Measurements from ENCODE around the gene DAZL.

The DAZL gene

GRCh38 chr3:16552757-16553156, 52.5 kb downstream of the DAZL start:
- Histone ChIP-seq H3K36me3 (ENCODE audit: control insufficient read depth in 1 of 2, insufficient read depth in 2 of 2, low read length in 2 of 2) (no peaks in the 10 kb centered on the region), H3K9me3 (ENCODE audit: insufficient read depth, low read depth, low read length) (no peaks in the 10 kb centered on the region), H3K79me2 (ENCODE audit: control insufficient read depth, insufficient read depth, low read length, poor library complexity) (no peaks in the 10 kb centered on the region), H3K4ac (ENCODE audit: low read depth, low read length) (no peak overlapping the region), H2AFZ (ENCODE audit: insufficient read depth, low read length, poor library complexity) (no peak overlapping the region), H3K79me1 (ENCODE audit: low read length) (no peaks in the 10 kb centered on the region), H3K23ac (ENCODE audit: low read length) (no peak overlapping the region), H2BK5ac (ENCODE audit: low read depth, low read length, poor library complexity) (no peak overlapping the region), H2BK120ac (ENCODE audit: insufficient read depth, low read length, poor library complexity) (no peak overlapping the region), H3K27ac (ENCODE audit: low read depth, low read length) (no peak overlapping the region), H3K27me3 (ENCODE audit: insufficient read depth, low read length) (no peaks in the 10 kb centered on the region), H3K18ac (ENCODE audit: low read length) (no peak overlapping the region), H4K12ac (ENCODE audit: low read depth, low read length) (no peak overlapping the region), H4K91ac (ENCODE audit: low read depth, low read length) (no peak overlapping the region), H4K8ac (ENCODE audit: low read depth, low read length) (no peak overlapping the region), H3K14ac (ENCODE audit: low read length) (no peak overlapping the region), H2AK5ac (ENCODE audit: low read length) (no peak overlapping the region), H3K4me3 (ENCODE audit: low read depth, low read length) (no peak overlapping the region), H3K4me2 (ENCODE audit: low read length) (no peak overlapping the region), H3K9ac (ENCODE audit: low read length) (no peak overlapping the region), H3K4me1 (ENCODE audit: control insufficient read depth in 1 of 2, insufficient read depth in 2 of 2, low read length in 2 of 2) (no peaks in the 10 kb centered on the region), H2BK12ac (ENCODE audit: low read length) (no peak overlapping the region)
- DNase-seq, result no peak
- no CpG with 5 or more reads among the region's 3 CpGs for WGBS (ENCODE audit: extremely low coverage, insufficient coverage, insufficient read length)

DNA sequence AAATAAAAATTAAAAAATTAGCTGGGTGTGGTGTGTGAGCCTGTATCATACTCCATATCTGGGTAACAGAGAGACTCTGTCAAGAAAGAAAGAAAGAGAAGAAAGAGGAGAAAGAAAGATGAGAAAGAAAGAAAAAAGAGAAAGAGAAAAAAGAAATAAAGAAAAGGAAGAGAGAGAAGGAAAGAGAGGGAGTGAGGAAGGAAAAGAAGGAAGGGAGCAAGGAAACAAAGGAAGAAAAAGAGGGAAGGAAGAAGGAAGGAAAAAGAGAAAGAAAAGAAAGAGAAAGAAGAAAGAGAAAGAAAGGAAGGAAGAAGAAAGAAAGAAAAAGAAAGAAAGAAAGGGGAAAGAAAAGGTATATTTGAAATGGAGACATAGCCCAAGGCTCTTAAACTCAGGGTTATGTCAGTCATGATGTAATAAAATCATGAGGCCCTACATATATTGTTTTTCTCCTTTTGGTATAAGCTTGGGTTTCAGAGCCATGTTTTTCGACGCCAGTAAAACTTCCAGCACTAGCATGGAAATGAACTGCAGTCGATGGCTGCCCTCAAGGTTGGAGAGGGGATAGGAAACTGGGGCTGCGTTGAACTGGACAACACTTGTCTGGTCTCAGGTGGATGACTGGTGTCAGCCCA, 53.8 kb downstream of the DAZL start:
- no peak for DNase-seq
- Histone ChIP-seq H3K79me2 (ENCODE audit: control insufficient read depth, insufficient read depth, low read length, poor library complexity) (no peaks in the 10 kb centered on the region), H3K18ac (ENCODE audit: low read length) (no peak overlapping the region), H3K9me3 (ENCODE audit: insufficient read depth, low read depth, low read length) (no peaks in the 10 kb centered on the region), H2BK5ac (ENCODE audit: low read depth, low read length, poor library complexity) (no peak overlapping the region), H3K4me3 (ENCODE audit: low read depth, low read length) (no peak overlapping the region), H3K27ac (ENCODE audit: low read depth, low read length) (no peak overlapping the region), H2BK120ac (ENCODE audit: insufficient read depth, low read length, poor library complexity) (no peak overlapping the region), H4K8ac (ENCODE audit: low read depth, low read length) (no peak overlapping the region), H3K4ac (ENCODE audit: low read depth, low read length) (no peak overlapping the region), H2BK12ac (ENCODE audit: low read length) (no peak overlapping the region), H3K4me1 (ENCODE audit: control insufficient read depth in 1 of 2, insufficient read depth in 2 of 2, low read length in 2 of 2) (no peaks in the 10 kb centered on the region), H2AFZ (ENCODE audit: insufficient read depth, low read length, poor library complexity) (no peak overlapping the region), H4K12ac (ENCODE audit: low read depth, low read length) (no peak overlapping the region), H3K14ac (ENCODE audit: low read length) (no peak overlapping the region), H3K79me1 (ENCODE audit: low read length) (no peaks in the 10 kb centered on the region), H3K4me2 (ENCODE audit: low read length) (no peak overlapping the region), H3K27me3 (ENCODE audit: insufficient read depth, low read length) (no peaks in the 10 kb centered on the region), H2AK5ac (ENCODE audit: low read length) (no peak overlapping the region), H3K9ac (ENCODE audit: low read length) (no peak overlapping the region), H4K91ac (ENCODE audit: low read depth, low read length) (no peak overlapping the region), H3K23ac (ENCODE audit: low read length) (no peak overlapping the region), H3K36me3 (ENCODE audit: control insufficient read depth in 1 of 2, insufficient read depth in 2 of 2, low read length in 2 of 2) (no peaks in the 10 kb centered on the region)
- no CpG with 5 or more reads among the region's 4 CpGs for WGBS (ENCODE audit: extremely low coverage, insufficient coverage, insufficient read length)

DNA sequence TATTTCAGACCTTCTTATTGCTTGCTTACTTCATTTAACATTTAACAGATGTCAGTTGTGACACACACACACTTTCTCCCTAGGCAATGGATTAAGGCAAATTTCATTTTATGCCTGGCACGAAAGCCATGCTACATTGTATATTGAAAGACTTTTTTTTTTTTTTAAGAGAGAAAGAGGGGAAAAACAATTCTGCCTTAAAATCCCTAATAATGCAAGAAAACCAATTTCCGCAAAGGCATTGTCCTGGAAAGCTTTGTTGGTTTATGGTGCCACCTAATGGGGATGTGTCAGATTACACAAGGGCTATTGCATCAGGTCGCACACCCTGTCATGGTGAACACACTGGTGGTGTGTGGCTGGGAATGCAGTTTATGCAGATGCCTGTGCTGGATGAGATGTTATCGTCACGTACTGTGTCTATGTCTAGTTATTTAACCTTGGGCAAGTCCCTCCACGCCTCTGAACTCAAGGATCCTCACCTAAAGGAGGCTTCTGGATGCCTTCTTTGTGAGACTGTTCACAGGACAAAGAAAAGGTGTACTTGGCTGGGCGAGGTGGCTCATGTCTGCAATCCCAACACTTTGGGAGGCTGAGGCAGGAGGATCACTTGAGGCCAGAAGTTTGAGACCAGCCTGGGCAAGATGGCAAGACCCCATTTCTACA, 54.4 kb downstream of the DAZL start:
- Histone ChIP-seq H3K9me3 (ENCODE audit: insufficient read depth, low read depth, low read length) (no peaks in the 10 kb centered on the region), H4K12ac (ENCODE audit: low read depth, low read length) (no peak overlapping the region), H3K14ac (ENCODE audit: low read length) (no peak overlapping the region), H3K4ac (ENCODE audit: low read depth, low read length) (no peak overlapping the region), H3K4me2 (ENCODE audit: low read length) (no peak overlapping the region), H3K79me2 (ENCODE audit: control insufficient read depth, insufficient read depth, low read length, poor library complexity) (no peaks in the 10 kb centered on the region), H3K27me3 (ENCODE audit: insufficient read depth, low read length) (no peaks in the 10 kb centered on the region), H3K79me1 (ENCODE audit: low read length) (no peaks in the 10 kb centered on the region), H3K36me3 (ENCODE audit: control insufficient read depth in 1 of 2, insufficient read depth in 2 of 2, low read length in 2 of 2) (no peaks in the 10 kb centered on the region), H3K27ac (ENCODE audit: low read depth, low read length) (no peak overlapping the region), H2BK5ac (ENCODE audit: low read depth, low read length, poor library complexity) (no peak overlapping the region), H4K8ac (ENCODE audit: low read depth, low read length) (no peak overlapping the region), H3K18ac (ENCODE audit: low read length) (no peak overlapping the region), H3K4me1 (ENCODE audit: control insufficient read depth in 1 of 2, insufficient read depth in 2 of 2, low read length in 2 of 2) (no peaks in the 10 kb centered on the region), H4K91ac (ENCODE audit: low read depth, low read length) (no peak overlapping the region), H3K4me3 (ENCODE audit: low read depth, low read length) (no peak overlapping the region), H3K9ac (ENCODE audit: low read length) (no peak overlapping the region), H2AK5ac (ENCODE audit: low read length) (no peak overlapping the region), H2AFZ (ENCODE audit: insufficient read depth, low read length, poor library complexity) (no peak overlapping the region), H2BK120ac (ENCODE audit: insufficient read depth, low read length, poor library complexity) (no peak overlapping the region), H3K23ac (ENCODE audit: low read length) (no peak overlapping the region), H2BK12ac (ENCODE audit: low read length) (no peak overlapping the region)
- peak; percentile 96 to 99 for DNase-seq
- WGBS (ENCODE audit: extremely low coverage, insufficient coverage, insufficient read length), result no CpG with 5 or more reads among the region's 7 CpGs

GRCh38 chr3:16550305-16550675, 54.9 kb downstream of the DAZL start:
- DNase-seq, result no peak
- no peak overlapping the region for H2BK12ac ChIP-seq (ENCODE audit: low read length)
- H3K79me2 ChIP-seq (ENCODE audit: control insufficient read depth, insufficient read depth, low read length, poor library complexity), result no peaks in the 10 kb centered on the region
- H3K18ac ChIP-seq (ENCODE audit: low read length), result no peak overlapping the region
- H3K27ac ChIP-seq (ENCODE audit: low read depth, low read length), result no peak overlapping the region
- WGBS (ENCODE audit: extremely low coverage, insufficient coverage, insufficient read length), result no CpG with 5 or more reads among the region's 4 CpGs
- no peaks in the 10 kb centered on the region for H3K27me3 ChIP-seq (ENCODE audit: insufficient read depth, low read length)
- H4K12ac ChIP-seq (ENCODE audit: low read depth, low read length), result no peak overlapping the region
- no peak overlapping the region for H3K23ac ChIP-seq (ENCODE audit: low read length)
- no peak overlapping the region for H2AK5ac ChIP-seq (ENCODE audit: low read length)
- H3K9me3 ChIP-seq (ENCODE audit: insufficient read depth, low read depth, low read length), result no peaks in the 10 kb centered on the region
- no peak overlapping the region for H3K4ac ChIP-seq (ENCODE audit: low read depth, low read length)
- no peak overlapping the region for H3K9ac ChIP-seq (ENCODE audit: low read length)
- no peaks in the 10 kb centered on the region for H3K36me3 ChIP-seq (ENCODE audit: control insufficient read depth in 1 of 2, insufficient read depth in 2 of 2, low read length in 2 of 2)
- H3K4me3 ChIP-seq (ENCODE audit: low read depth, low read length), result no peak overlapping the region
- no peak overlapping the region for H3K14ac ChIP-seq (ENCODE audit: low read length)
- no peak overlapping the region for H3K4me2 ChIP-seq (ENCODE audit: low read length)
- H2BK5ac ChIP-seq (ENCODE audit: low read depth, low read length, poor library complexity), result no peak overlapping the region
- H3K4me1 ChIP-seq (ENCODE audit: control insufficient read depth in 1 of 2, insufficient read depth in 2 of 2, low read length in 2 of 2), result no peaks in the 10 kb centered on the region
- H2BK120ac ChIP-seq (ENCODE audit: insufficient read depth, low read length, poor library complexity), result no peak overlapping the region
- peak overlapping the region; percentile 35 for H4K8ac ChIP-seq (ENCODE audit: low read depth, low read length)
- H3K79me1 ChIP-seq (ENCODE audit: low read length), result no peaks in the 10 kb centered on the region
- no peak overlapping the region for H2AFZ ChIP-seq (ENCODE audit: insufficient read depth, low read length, poor library complexity)
- no peak overlapping the region for H4K91ac ChIP-seq (ENCODE audit: low read depth, low read length)

Data from trophoblast cell (in vitro differentiated cells and primary cell).